ENCODE data around the gene TUBAL3. TPM values are rescaled to one million over a fixed set of nuclear protein-coding genes. Genes with fewer than 3 reads are reported as not detected.

TUBAL3 gene
- total RNA-seq, 1 experiment from 2014 or later: 0.15 TPM

GRCh38 chr10:5364890-5365338 is 39.7 kb downstream of the TUBAL3 start, which contains the start of gene UCN3 (continued):
- TF ChIP-seq ZBTB21 (CRISPR knock-in tag; IDR thresholded peaks at IDR 0.05; ENCODE audit: borderline replicate concordance) (no peak), NR3C1 (CRISPR knock-in tag; conservative IDR thresholded peaks at IDR 0.05; ENCODE audit: low read depth) (no peak), KAT7 (CRISPR knock-in tag; IDR thresholded peaks at IDR 0.05; ENCODE audit: borderline replicate concordance) (no peak), SP1 (CRISPR knock-in tag; conservative IDR thresholded peaks at IDR 0.05) (no peak), NFATC4 (CRISPR knock-in tag; IDR thresholded peaks at IDR 0.05) (no peak), RELA (CRISPR knock-in tag; IDR thresholded peaks at IDR 0.05; ENCODE audit: borderline replicate concordance) (no peak), AR (CRISPR knock-in tag; IDR thresholded peaks at IDR 0.05) (no peak), GRHL2 (CRISPR knock-in tag; IDR thresholded peaks at IDR 0.05; ENCODE audit: insufficient replicate concordance, severe bottlenecking) (no peak)

- Mint-ChIP-seq H3K4me1 (no peaks in the 10 kb centered on the region), H3K36me3 (no peaks in the 10 kb centered on the region), H3K27ac (no peak overlapping the region), H3K4me3 (no peak overlapping the region), H3K27me3 (ENCODE audit: low read depth) (no peaks in the 10 kb centered on the region), H3K9me3 (peaks cover 8% of the 10 kb centered on the region)
- POLR2A ChIA-PET: no interaction called here
- CTCF ChIA-PET: interaction anchor here (1.4 kb wide), 1 partner anchor 514 kb away, joined by 3 read pairs; no protein-coding TSS in a partner anchor
- no peak for ATAC-seq
- TF ChIP-seq TEAD1 (CRISPR knock-in tag; IDR thresholded peaks at IDR 0.05): no peak
- TF ChIP-seq USF2 (CRISPR knock-in tag; IDR thresholded peaks at IDR 0.05): no peak
- no peak for TF ChIP-seq ZNF671 (CRISPR knock-in tag; IDR thresholded peaks at IDR 0.05)
- no peak for TF ChIP-seq MAX (CRISPR knock-in tag; IDR thresholded peaks at IDR 0.05)
- TF ChIP-seq ERG (CRISPR knock-in tag; IDR thresholded peaks at IDR 0.05): no peak
- no peak for TF ChIP-seq ZSCAN18 (CRISPR knock-in tag; IDR thresholded peaks at IDR 0.05)
- no peak for TF ChIP-seq EMX1 (CRISPR knock-in tag; IDR thresholded peaks at IDR 0.05)
- no peak for TF ChIP-seq ZNF232 (CRISPR knock-in tag; IDR thresholded peaks at IDR 0.05)
- TF ChIP-seq ZNF317 (CRISPR knock-in tag; IDR thresholded peaks at IDR 0.05; ENCODE audit: borderline replicate concordance, low read depth): no peak
- TF ChIP-seq SMAD3 (CRISPR knock-in tag; IDR thresholded peaks at IDR 0.05; ENCODE audit: borderline replicate concordance): no peak
- no peak for TF ChIP-seq RORB (CRISPR knock-in tag; IDR thresholded peaks at IDR 0.05)
- no peak for DNase-seq (ENCODE audit: low spot score)
Measured at GRCh38 chr10:5364374-5364773, 40.3 kb downstream of the TUBAL3 start.

Data from WTC11 (cell line).